Vagina (tissue), 2 donors: ENCODE results near the gene DNAJC4.

Experiments used
- POLR2AphosphoS5 ChIP-seq, 2 donors: sonication (generic); formaldehyde crosslinking; IDR thresholded peaks; one replicate each; pipeline ENCODE4 v1.9.0; 2017; ENCODE audit warnings: antibody characterized with exemption in 2 of 2, mild to moderate bottlenecking in 2 of 2, low read depth in 1 of 2; ENCODE audit not compliant: insufficient read depth in 1 of 2
- TF ChIP-seq, protein P1 (sequence below), 3 experiments: fragments of 450-650 bp in 2 of 3; fragments of 200-600 bp in 1 of 3; sonication (generic) in 1 of 3; IDR thresholded peaks; one replicate each; pipeline ENCODE4 v1.5.1; 2017 to 2019; ENCODE audit warnings: antibody characterized with exemption in 3 of 3, mild to moderate bottlenecking in 2 of 3, moderate library complexity in 2 of 3

DNA sequence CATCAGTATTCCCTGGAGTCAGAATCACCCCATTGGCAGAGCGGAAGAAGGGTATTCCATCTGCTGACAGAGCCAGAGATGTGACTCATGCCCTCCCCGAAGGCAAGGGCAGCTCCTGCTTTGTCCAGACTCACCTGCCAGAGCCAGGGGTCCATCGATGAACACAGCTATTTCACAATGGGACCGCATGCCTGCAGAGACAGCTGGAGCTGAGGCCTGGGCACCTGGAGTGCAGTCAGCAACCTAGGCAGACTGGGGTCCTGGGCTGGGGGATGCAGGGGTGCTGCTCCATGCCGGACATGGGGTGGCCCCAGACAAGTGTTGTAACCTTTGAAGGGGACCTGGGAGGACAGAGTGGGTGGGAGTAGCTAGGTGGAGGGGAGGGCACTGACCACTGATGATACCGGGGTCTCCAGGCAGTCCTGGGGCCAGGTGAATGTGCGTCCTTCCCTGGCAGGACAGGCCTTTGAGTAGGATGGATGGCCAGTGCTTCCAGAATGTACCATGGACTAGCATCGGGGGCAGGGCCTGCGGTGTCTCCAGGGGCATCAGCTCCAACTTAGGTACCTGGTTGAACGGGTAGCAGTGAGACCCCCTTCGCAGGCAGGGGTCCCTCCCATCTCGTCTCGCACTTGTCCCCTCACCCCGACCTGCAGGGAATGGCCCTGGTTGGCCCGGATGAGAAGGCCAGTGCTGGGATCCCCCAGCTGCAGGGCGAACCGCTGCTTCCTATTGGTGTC lies 6.0 kb upstream of the DNAJC4 start:
- TF ChIP-seq, protein P1, sequence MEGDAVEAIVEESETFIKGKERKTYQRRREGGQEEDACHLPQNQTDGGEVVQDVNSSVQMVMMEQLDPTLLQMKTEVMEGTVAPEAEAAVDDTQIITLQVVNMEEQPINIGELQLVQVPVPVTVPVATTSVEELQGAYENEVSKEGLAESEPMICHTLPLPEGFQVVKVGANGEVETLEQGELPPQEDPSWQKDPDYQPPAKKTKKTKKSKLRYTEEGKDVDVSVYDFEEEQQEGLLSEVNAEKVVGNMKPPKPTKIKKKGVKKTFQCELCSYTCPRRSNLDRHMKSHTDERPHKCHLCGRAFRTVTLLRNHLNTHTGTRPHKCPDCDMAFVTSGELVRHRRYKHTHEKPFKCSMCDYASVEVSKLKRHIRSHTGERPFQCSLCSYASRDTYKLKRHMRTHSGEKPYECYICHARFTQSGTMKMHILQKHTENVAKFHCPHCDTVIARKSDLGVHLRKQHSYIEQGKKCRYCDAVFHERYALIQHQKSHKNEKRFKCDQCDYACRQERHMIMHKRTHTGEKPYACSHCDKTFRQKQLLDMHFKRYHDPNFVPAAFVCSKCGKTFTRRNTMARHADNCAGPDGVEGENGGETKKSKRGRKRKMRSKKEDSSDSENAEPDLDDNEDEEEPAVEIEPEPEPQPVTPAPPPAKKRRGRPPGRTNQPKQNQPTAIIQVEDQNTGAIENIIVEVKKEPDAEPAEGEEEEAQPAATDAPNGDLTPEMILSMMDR (IDR thresholded peaks at IDR 0.05): no peak
- TF ChIP-seq POLR2AphosphoS5 (IDR thresholded peaks at IDR 0.05; ENCODE audit: insufficient read depth in 1 of 2, low read depth in 1 of 2): no peak
